Endothelial cell (in vitro differentiated cells): ENCODE results near the gene MED9. TPM values are rescaled to one million over a fixed set of nuclear protein-coding genes. Genes with fewer than 3 reads are reported as not detected.

ENCODE experiments used
- DNase-seq: peaks from one replicate; pipeline ENCODE4 v3.0.0; 2021; ENCODE audit warnings: low spot score
- H3K27ac Mint-ChIP-seq: one replicate; pipeline ENCODE4 v1.8.0; 2021; ENCODE audit warnings: mixed read lengths, inconsistent platforms; ENCODE audit not compliant: unreplicated experiment
- H3K27me3 Mint-ChIP-seq: one replicate; pipeline ENCODE4 v1.8.0; 2021; ENCODE audit warnings: mild to moderate bottlenecking, moderate library complexity, mixed read lengths, inconsistent platforms; ENCODE audit not compliant: unreplicated experiment
- H3K36me3 Mint-ChIP-seq: one replicate; pipeline ENCODE4 v1.8.0; 2021; ENCODE audit warnings: mild to moderate bottlenecking, low read depth, mixed read lengths, inconsistent platforms; ENCODE audit not compliant: unreplicated experiment
- H3K4me1 Mint-ChIP-seq: one replicate; pipeline ENCODE4 v1.8.0; 2021; ENCODE audit warnings: mild to moderate bottlenecking, mixed read lengths, inconsistent platforms; ENCODE audit not compliant: unreplicated experiment
- H3K4me3 Mint-ChIP-seq: one replicate; pipeline ENCODE4 v1.8.0; 2021; ENCODE audit warnings: mild to moderate bottlenecking, mixed read lengths, inconsistent platforms; ENCODE audit not compliant: unreplicated experiment
- H3K9me3 Mint-ChIP-seq: one replicate; pipeline ENCODE4 v1.8.0; 2021; ENCODE audit warnings: mixed read lengths, inconsistent platforms; ENCODE audit not compliant: unreplicated experiment
- total RNA-seq: library from RNA; stranded (reverse); fragmentation: NEBNext Ultra II Directional; extraction: Animal tissue kit (Norgen Biotek cat#: 25700); gene quantifications from one replicate; pipeline ENCODE4 v1.2.1, GENCODE V29; 2021; ENCODE audit not compliant: unreplicated experiment
- TF ChIP-seq, protein P1 (sequence below): fragments of 200-600 bp; sonication (generic); IDR thresholded peaks from one replicate; pipeline ENCODE4 v1.5.0; 2021; ENCODE audit warnings: antibody characterized with exemption; ENCODE audit not compliant: unreplicated experiment

Gene MED9
- total RNA-seq, 1 donor from 2014 or later, result 14.2 TPM

DNA sequence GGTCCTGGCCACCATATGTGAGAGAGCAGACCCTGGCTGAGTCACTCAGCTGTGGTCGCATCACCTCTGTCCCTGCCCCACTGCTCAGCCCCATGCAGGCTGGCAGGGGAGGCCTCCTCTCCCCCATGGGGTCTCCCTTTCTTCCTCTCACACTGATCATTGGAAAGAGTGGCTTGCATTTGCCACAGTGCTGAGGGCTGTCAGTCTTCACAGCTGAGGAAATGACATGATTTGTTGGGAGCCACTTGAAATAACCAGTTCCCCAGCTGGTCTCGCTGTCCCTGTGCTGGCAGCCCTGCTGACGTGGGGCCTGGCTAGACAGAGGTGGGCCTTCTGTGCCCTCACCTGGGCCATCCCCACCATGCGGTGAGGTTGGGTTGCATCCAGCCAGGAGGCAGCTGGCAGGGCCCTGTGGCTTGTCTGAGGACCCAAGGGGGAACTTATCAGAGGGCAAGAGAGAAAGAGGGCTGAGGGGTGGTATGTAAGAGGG is 30.1 kb upstream of the MED9 start:
- Mint-ChIP-seq H3K4me3 (no peak overlapping the region), H3K27me3 (no peaks in the 10 kb centered on the region), H3K27ac (no peak overlapping the region), H3K4me1 (no peaks in the 10 kb centered on the region), H3K36me3 (no peaks in the 10 kb centered on the region), H3K9me3 (no peaks in the 10 kb centered on the region)
- no peak for DNase-seq
- TF ChIP-seq, protein P1, sequence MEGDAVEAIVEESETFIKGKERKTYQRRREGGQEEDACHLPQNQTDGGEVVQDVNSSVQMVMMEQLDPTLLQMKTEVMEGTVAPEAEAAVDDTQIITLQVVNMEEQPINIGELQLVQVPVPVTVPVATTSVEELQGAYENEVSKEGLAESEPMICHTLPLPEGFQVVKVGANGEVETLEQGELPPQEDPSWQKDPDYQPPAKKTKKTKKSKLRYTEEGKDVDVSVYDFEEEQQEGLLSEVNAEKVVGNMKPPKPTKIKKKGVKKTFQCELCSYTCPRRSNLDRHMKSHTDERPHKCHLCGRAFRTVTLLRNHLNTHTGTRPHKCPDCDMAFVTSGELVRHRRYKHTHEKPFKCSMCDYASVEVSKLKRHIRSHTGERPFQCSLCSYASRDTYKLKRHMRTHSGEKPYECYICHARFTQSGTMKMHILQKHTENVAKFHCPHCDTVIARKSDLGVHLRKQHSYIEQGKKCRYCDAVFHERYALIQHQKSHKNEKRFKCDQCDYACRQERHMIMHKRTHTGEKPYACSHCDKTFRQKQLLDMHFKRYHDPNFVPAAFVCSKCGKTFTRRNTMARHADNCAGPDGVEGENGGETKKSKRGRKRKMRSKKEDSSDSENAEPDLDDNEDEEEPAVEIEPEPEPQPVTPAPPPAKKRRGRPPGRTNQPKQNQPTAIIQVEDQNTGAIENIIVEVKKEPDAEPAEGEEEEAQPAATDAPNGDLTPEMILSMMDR, result no peak

DNA sequence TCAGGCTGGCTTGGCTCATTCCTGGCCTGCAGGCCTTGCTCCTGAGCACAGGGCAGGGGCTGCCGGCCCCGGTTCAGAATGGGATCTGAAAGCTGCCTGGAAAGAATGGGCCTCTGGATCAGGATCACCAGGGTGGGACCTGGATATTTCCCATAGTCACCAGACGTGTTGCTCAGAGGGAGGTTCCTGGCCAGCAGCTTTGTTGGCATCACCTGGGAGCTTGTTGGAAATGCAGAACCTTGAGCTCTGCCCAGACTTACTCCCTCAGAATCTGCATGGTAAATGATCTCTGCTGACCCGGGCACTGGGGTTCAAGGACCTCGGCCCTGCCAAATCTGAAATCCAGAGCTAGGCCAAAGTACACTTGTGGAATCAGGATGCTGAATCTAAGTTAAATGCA is 29.5 kb upstream of the MED9 start:
- H3K27me3 Mint-ChIP-seq, result no peaks in the 10 kb centered on the region
- no peaks in the 10 kb centered on the region for H3K4me1 Mint-ChIP-seq
- no peak for DNase-seq
- TF ChIP-seq, protein P1, result no peak
- no peak overlapping the region for H3K4me3 Mint-ChIP-seq
- no peaks in the 10 kb centered on the region for H3K9me3 Mint-ChIP-seq
- no peaks in the 10 kb centered on the region for H3K36me3 Mint-ChIP-seq
- no peak overlapping the region for H3K27ac Mint-ChIP-seq

DNA sequence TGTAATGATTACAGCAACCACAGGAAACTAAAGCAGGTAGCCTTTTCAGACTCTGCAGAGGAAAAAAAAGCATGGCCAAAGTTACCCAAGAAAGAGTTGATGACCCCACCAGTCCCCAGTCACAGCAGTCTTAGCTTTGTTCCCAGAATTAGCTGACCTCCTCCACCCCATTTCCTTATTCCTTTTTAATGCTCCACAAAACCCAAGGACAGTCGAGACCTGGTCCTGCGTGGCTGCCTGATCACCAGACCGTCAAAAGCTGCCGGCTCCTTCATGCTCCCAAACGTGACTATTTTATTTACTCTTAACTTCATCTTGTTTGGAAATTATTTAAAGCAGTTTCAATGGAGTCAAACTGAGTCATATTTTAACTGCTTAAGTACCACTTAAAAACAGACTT is 28.7 kb upstream of the MED9 start:
- H3K4me3 Mint-ChIP-seq, result no peak overlapping the region
- no peaks in the 10 kb centered on the region for H3K9me3 Mint-ChIP-seq
- H3K36me3 Mint-ChIP-seq, result no peaks in the 10 kb centered on the region
- H3K4me1 Mint-ChIP-seq, result no peaks in the 10 kb centered on the region
- DNase-seq, result no peak
- no peaks in the 10 kb centered on the region for H3K27me3 Mint-ChIP-seq
- H3K27ac Mint-ChIP-seq, result no peak overlapping the region
- TF ChIP-seq, protein P1, result no peak

DNA sequence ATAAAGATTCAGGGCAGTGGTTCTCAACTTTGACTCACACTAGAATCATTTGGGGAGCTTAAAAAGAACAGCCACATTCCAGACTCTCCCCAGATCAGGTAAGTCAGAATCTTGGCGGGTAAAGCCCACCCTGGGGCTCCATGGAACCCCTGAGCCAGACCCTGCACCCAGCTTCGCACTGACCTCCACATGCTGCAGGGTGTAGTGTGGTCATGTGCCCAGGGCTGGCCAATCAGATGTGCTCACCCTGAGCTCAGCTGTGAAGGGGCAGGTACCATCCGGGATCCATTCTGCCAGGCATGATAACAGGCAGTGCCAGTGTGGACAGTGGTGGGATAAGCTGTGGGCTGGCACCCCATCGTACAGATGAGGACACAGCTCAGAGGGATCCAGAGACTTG is 28.1 kb upstream of the MED9 start:
- Mint-ChIP-seq H3K27ac (no peak overlapping the region), H3K27me3 (no peaks in the 10 kb centered on the region)

DNA sequence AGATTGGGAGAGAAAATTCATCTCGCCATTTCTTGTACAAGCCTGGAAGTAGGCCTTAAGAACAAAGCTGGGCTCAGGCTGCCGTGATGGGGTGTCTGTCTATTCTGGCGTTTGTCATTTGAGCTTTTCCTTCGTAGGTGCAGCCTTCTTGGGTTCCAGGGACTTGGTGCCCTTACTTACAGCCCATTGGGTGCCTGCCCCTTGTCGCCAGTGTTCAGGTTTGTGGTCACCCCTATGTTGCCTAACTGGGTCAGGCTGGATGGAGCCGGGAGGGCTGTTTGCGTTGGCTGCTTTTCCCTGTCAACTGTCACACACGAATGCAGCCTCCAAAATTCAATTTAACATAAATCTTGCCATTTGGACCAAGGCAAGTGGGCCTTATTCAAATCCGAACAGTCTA is 23.7 kb upstream of the MED9 start:
- H3K4me1 Mint-ChIP-seq, result no peaks in the 10 kb centered on the region
- H3K27ac Mint-ChIP-seq, result no peak overlapping the region
- DNase-seq, result no peak

More for the DNA sequence above, 28.1 kb upstream of the MED9 start:
- DNase-seq, result no peak
- TF ChIP-seq, protein P1, result no peak
- Mint-ChIP-seq H3K36me3 (no peaks in the 10 kb centered on the region), H3K4me3 (no peak overlapping the region), H3K4me1 (no peaks in the 10 kb centered on the region), H3K9me3 (no peaks in the 10 kb centered on the region)

More for the DNA sequence above, 23.7 kb upstream of the MED9 start:
- TF ChIP-seq, protein P1, result no peak
- H3K27me3 Mint-ChIP-seq, result peaks cover 1% of the 10 kb centered on the region
- no peaks in the 10 kb centered on the region for H3K36me3 Mint-ChIP-seq
- H3K9me3 Mint-ChIP-seq, result no peaks in the 10 kb centered on the region
- H3K4me3 Mint-ChIP-seq, result no peak overlapping the region
